Measurements from ENCODE around the gene IQSEC3. TPM values are rescaled to one million over a fixed set of nuclear protein-coding genes. Genes with fewer than 3 reads are reported as not detected.

The IQSEC3 gene
- total RNA-seq, 1 donor from 2014 or later: 1.1 TPM

GRCh38 chr12:102879-103168 is 36.3 kb downstream of the IQSEC3 start:
- Mint-ChIP-seq H3K27ac (ENCODE audit: unreplicated experiment) (no peak overlapping the region), H3K4me3 (no peak overlapping the region), H3K4me1 (peaks cover 40% of the 10 kb centered on the region), H3K9me3 (no peaks in the 10 kb centered on the region), H3K27me3 (ENCODE audit: low read depth) (peaks cover 44% of the 10 kb centered on the region), H3K36me3 (ENCODE audit: low read depth) (no peaks in the 10 kb centered on the region)
- DNase-seq (ENCODE audit: low read depth, low spot score): no peak
- no peak for TF ChIP-seq CTCF (conservative IDR thresholded peaks at IDR 0.05)

GRCh38 chr12:103169-103981 is 36.8 kb downstream of the IQSEC3 start:
- no peak overlapping the region for H3K4me3 Mint-ChIP-seq
- no peak for TF ChIP-seq CTCF (conservative IDR thresholded peaks at IDR 0.05)
- no peak overlapping the region for H3K27ac Mint-ChIP-seq (ENCODE audit: unreplicated experiment)
- H3K4me1 Mint-ChIP-seq: peaks cover 40% of the 10 kb centered on the region
- H3K9me3 Mint-ChIP-seq: no peaks in the 10 kb centered on the region
- DNase-seq (ENCODE audit: low read depth, low spot score): no peak
- H3K36me3 Mint-ChIP-seq (ENCODE audit: low read depth): no peaks in the 10 kb centered on the region
- peaks cover 39% of the 10 kb centered on the region for H3K27me3 Mint-ChIP-seq (ENCODE audit: low read depth)

GRCh38 chr12:104551-105081 is 38.0 kb downstream of the IQSEC3 start:
- no peak for DNase-seq (ENCODE audit: low read depth, low spot score)
- Mint-ChIP-seq H3K27me3 (ENCODE audit: low read depth) (peaks cover 26% of the 10 kb centered on the region), H3K9me3 (no peaks in the 10 kb centered on the region), H3K4me1 (peaks cover 34% of the 10 kb centered on the region), H3K4me3 (no peak overlapping the region), H3K36me3 (ENCODE audit: low read depth) (no peaks in the 10 kb centered on the region), H3K27ac (ENCODE audit: unreplicated experiment) (no peak overlapping the region)
- TF ChIP-seq CTCF (conservative IDR thresholded peaks at IDR 0.05): no peak

GRCh38 chr12:105696-106095 is 39.1 kb downstream of the IQSEC3 start:
- H3K4me1 Mint-ChIP-seq: peaks cover 40% of the 10 kb centered on the region
- no peaks in the 10 kb centered on the region for H3K36me3 Mint-ChIP-seq (ENCODE audit: low read depth)
- no peak overlapping the region for H3K27ac Mint-ChIP-seq (ENCODE audit: unreplicated experiment)
- no peak for TF ChIP-seq CTCF (conservative IDR thresholded peaks at IDR 0.05)
- peaks cover 16% of the 10 kb centered on the region for H3K27me3 Mint-ChIP-seq (ENCODE audit: low read depth)
- no peak for DNase-seq (ENCODE audit: low read depth, low spot score)
- no peak overlapping the region for H3K4me3 Mint-ChIP-seq
- no peaks in the 10 kb centered on the region for H3K9me3 Mint-ChIP-seq

- Mint-ChIP-seq H3K4me1 (peaks cover 40% of the 10 kb centered on the region), H3K27me3 (ENCODE audit: low read depth) (peaks cover 11% of the 10 kb centered on the region)
These were observed 39.6 kb downstream of the IQSEC3 start for GRCh38 chr12:106118-106591.

More at GRCh38 chr12:106118-106591, 39.6 kb downstream of the IQSEC3 start:
- Mint-ChIP-seq H3K27ac (ENCODE audit: unreplicated experiment) (no peak overlapping the region), H3K36me3 (ENCODE audit: low read depth) (no peaks in the 10 kb centered on the region), H3K9me3 (no peaks in the 10 kb centered on the region), H3K4me3 (no peak overlapping the region)
- DNase-seq (ENCODE audit: low read depth, low spot score): no peak
- TF ChIP-seq CTCF (conservative IDR thresholded peaks at IDR 0.05): peak; percentile 41
